HCT116 (cell line): Measurements from ENCODE around the gene FCRLB.

Experiments
- CTCF ChIP-seq, 3 experiments: fragments of 200-600 bp in 1 of 3; sonication (generic) in 1 of 3; IDR thresholded peaks in 2 of 3; conservative IDR thresholded peaks in 1 of 3; 2 replicates each; pipeline ENCODE4 v1.5.1; 2012 to 2017; ENCODE audit warnings: low read depth in 2 of 3, low read length in 2 of 3, antibody characterized with exemption in 1 of 3, borderline replicate concordance in 1 of 3, control low read depth in 1 of 3, mild to moderate bottlenecking in 1 of 3, mixed read lengths in 1 of 3, mixed run types in 1 of 3, moderate library complexity in 1 of 3; ENCODE audit not compliant: insufficient read depth in 1 of 3
- EZH2 ChIP-seq: fragments of 200-600 bp; sonication (generic); IDR thresholded peaks from 2 replicates; pipeline ENCODE4 v1.6.1; 2017; ENCODE audit warnings: antibody characterized with exemption, mixed run types
- POLR2A ChIP-seq: IDR thresholded peaks from 2 replicates; pipeline ENCODE4 v1.7.0; 2011; ENCODE audit warnings: borderline replicate concordance; ENCODE audit not compliant: insufficient read depth, insufficient read length; ENCODE audit errors: extremely low read depth
- REST ChIP-seq: IDR thresholded peaks from 2 replicates; pipeline ENCODE4 v1.6.1; 2012; ENCODE audit warnings: low read depth
- TF ChIP-seq, protein P1 (sequence below): IDR thresholded peaks from 2 replicates; pipeline ENCODE4 v1.6.1; 2012

DNA sequence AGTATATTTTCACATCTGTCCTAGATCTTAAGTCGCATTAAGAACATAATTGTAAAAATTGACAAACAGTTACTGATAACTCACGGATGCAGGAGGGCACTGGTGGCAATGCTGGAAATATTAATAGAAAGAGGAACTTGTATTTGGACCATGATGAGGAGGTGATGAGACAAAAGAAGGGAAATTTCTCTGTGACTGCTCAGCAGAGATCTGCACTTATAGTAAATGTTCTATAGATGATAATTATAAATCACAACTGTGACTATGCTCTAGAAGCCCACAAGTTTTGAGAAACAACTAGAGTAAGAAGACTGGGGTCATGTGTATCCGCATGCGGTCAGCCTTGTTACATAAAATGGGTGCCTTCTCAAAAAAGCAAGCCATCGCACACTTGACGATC lies 19.6 kb downstream of the FCRLB start:
- TF ChIP-seq, protein P1, sequence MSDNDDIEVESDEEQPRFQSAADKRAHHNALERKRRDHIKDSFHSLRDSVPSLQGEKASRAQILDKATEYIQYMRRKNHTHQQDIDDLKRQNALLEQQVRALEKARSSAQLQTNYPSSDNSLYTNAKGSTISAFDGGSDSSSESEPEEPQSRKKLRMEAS, result no peak
- no peak for TF ChIP-seq POLR2A
- TF ChIP-seq CTCF (IDR thresholded peaks at IDR 0.05 in 2 of 3, conservative IDR thresholded peaks at IDR 0.05 in 1 of 3; ENCODE audit: borderline replicate concordance in 1 of 3, insufficient read depth in 1 of 3, low read depth in 2 of 3, low read length in 2 of 3), result no peak
- TF ChIP-seq EZH2, result no peak
- no peak for TF ChIP-seq REST
